ENCODE data around the gene SLC1A7.

The SLC1A7 gene

GRCh38 chr1:53079251-53079650 lies 63.2 kb downstream of the SLC1A7 start:
- H3K27ac ChIP-seq (ENCODE audit: low read depth, low read length) = no peak overlapping the region
- H2AFZ ChIP-seq (ENCODE audit: low read depth, low read length, severe bottlenecking) = no peak overlapping the region
- no peaks in the 10 kb centered on the region for H3K79me2 ChIP-seq (ENCODE audit: insufficient read depth, low read length)
- no peaks in the 10 kb centered on the region for H3K9me2 ChIP-seq (replicated peaks; ENCODE audit: insufficient read depth, low read length)
- H4K20me1 ChIP-seq (ENCODE audit: low read depth, low read length) = no peaks in the 10 kb centered on the region
- H3K4me2 ChIP-seq (ENCODE audit: low read depth, low read length, poor library complexity, severe bottlenecking) = no peak overlapping the region
- H3K9ac ChIP-seq (ENCODE audit: low read length) = no peak overlapping the region
- no peak for TF ChIP-seq CTCF (IDR thresholded peaks at IDR 0.05; ENCODE audit: insufficient read depth, low read length, poor library complexity, severe bottlenecking)
- TF ChIP-seq EZH2phosphoT487 (conservative IDR thresholded peaks at IDR 0.05; ENCODE audit: low read length) = no peak
- H3K27me3 ChIP-seq (ENCODE audit: low read length) = no peaks in the 10 kb centered on the region
- no peaks in the 10 kb centered on the region for H3K9me3 ChIP-seq (ENCODE audit: insufficient read depth, low read length)
- H3K4me3 ChIP-seq (ENCODE audit: insufficient read depth, low read length, poor library complexity, severe bottlenecking) = no peak overlapping the region
- H3K36me3 ChIP-seq (ENCODE audit: low read length) = no peaks in the 10 kb centered on the region
- no peaks in the 10 kb centered on the region for H3F3A ChIP-seq (ENCODE audit: insufficient read depth)

GRCh38 chr1:53078333-53079101 lies 63.9 kb downstream of the SLC1A7 start:
- no peaks in the 10 kb centered on the region for H3K36me3 ChIP-seq (ENCODE audit: low read length)
- H3K4me2 ChIP-seq (ENCODE audit: low read depth, low read length, poor library complexity, severe bottlenecking) = no peak overlapping the region
- TF ChIP-seq EZH2phosphoT487 (conservative IDR thresholded peaks at IDR 0.05; ENCODE audit: low read length) = no peak
- H3K4me3 ChIP-seq (ENCODE audit: insufficient read depth, low read length, poor library complexity, severe bottlenecking) = no peak overlapping the region
- no peak overlapping the region for H2AFZ ChIP-seq (ENCODE audit: low read depth, low read length, severe bottlenecking)
- no peak overlapping the region for H3K27ac ChIP-seq (ENCODE audit: low read depth, low read length)
- no peaks in the 10 kb centered on the region for H3F3A ChIP-seq (ENCODE audit: insufficient read depth)
- no peaks in the 10 kb centered on the region for H3K9me3 ChIP-seq (ENCODE audit: insufficient read depth, low read length)
- no peaks in the 10 kb centered on the region for H3K79me2 ChIP-seq (ENCODE audit: insufficient read depth, low read length)
- H3K9me2 ChIP-seq (replicated peaks; ENCODE audit: insufficient read depth, low read length) = no peaks in the 10 kb centered on the region
- no peak overlapping the region for H3K9ac ChIP-seq (ENCODE audit: low read length)
- no peaks in the 10 kb centered on the region for H3K27me3 ChIP-seq (ENCODE audit: low read length)
- no peaks in the 10 kb centered on the region for H4K20me1 ChIP-seq (ENCODE audit: low read depth, low read length)

GRCh38 chr1:53077599-53077965 lies 64.9 kb downstream of the SLC1A7 start:
- Histone ChIP-seq H3K9me2 (replicated peaks; ENCODE audit: insufficient read depth, low read length) (no peaks in the 10 kb centered on the region), H3K36me3 (ENCODE audit: low read length) (no peaks in the 10 kb centered on the region), H3K9me3 (ENCODE audit: insufficient read depth, low read length) (no peaks in the 10 kb centered on the region), H3K4me2 (ENCODE audit: low read depth, low read length, poor library complexity, severe bottlenecking) (no peak overlapping the region), H2AFZ (ENCODE audit: low read depth, low read length, severe bottlenecking) (no peak overlapping the region), H3K27me3 (ENCODE audit: low read length) (no peaks in the 10 kb centered on the region), H3F3A (ENCODE audit: insufficient read depth) (no peaks in the 10 kb centered on the region), H3K4me3 (ENCODE audit: insufficient read depth, low read length, poor library complexity, severe bottlenecking) (no peak overlapping the region), H3K27ac (ENCODE audit: low read depth, low read length) (no peak overlapping the region), H3K79me2 (ENCODE audit: insufficient read depth, low read length) (no peaks in the 10 kb centered on the region), H4K20me1 (ENCODE audit: low read depth, low read length) (no peaks in the 10 kb centered on the region), H3K9ac (ENCODE audit: low read length) (no peak overlapping the region)
- TF ChIP-seq EZH2phosphoT487 (conservative IDR thresholded peaks at IDR 0.05; ENCODE audit: low read length) (no peak), CTCF (IDR thresholded peaks at IDR 0.05; ENCODE audit: insufficient read depth, low read length, poor library complexity, severe bottlenecking) (no peak)
